Glomerular endothelial cell (primary cell): ENCODE data around the gene POU4F2. TPM values are rescaled to one million over a fixed set of nuclear protein-coding genes. Genes with fewer than 3 reads are reported as not detected.

ENCODE experiments used
- DNase-seq: peaks from one replicate; pipeline ENCODE4 v3.0.0-alpha.2; 2011; ENCODE audit warnings: low read depth, low spot score; ENCODE audit errors: extremely low read depth
- total RNA-seq: library from RNA; depleted of rRNA; stranded (reverse); fragments of >200 nt; gene quantifications from 2 replicates; pipeline ENCODE4 v1.2.3, GENCODE V29; 2015

Gene POU4F2, protein sequence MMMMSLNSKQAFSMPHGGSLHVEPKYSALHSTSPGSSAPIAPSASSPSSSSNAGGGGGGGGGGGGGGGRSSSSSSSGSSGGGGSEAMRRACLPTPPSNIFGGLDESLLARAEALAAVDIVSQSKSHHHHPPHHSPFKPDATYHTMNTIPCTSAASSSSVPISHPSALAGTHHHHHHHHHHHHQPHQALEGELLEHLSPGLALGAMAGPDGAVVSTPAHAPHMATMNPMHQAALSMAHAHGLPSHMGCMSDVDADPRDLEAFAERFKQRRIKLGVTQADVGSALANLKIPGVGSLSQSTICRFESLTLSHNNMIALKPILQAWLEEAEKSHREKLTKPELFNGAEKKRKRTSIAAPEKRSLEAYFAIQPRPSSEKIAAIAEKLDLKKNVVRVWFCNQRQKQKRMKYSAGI
- not detected in 2 replicates for total RNA-seq

DNA sequence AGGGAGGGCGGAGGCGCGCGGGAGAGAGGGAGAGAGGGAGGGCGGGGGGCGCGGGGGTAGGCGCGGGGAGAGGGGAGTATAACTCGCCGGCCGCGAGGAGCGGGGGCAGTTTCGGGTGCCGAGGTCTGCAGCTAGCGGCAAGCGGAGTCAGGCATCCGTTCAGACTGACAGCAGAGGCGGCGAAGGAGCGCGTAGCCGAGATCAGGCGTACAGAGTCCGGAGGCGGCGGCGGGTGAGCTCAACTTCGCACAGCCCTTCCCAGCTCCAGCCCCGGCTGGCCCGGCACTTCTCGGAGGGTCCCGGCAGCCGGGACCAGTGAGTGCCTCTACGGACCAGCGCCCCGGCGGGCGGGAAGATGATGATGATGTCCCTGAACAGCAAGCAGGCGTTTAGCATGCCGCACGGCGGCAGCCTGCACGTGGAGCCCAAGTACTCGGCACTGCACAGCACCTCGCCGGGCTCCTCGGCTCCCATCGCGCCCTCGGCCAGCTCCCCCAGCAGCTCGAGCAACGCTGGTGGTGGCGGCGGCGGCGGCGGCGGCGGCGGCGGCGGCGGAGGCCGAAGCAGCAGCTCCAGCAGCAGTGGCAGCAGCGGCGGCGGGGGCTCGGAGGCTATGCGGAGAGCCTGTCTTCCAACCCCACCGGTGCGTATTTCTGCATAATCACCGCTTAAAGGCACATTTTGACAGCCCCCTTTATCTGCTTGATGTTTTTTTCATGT lies at the start of gene POU4F2:
POU4F2 (plus strand) TSS at position 108 of the 720 bp plus-strand sequence; CDS start at position 356, 248 bp downstream.
- DNase-seq: no peak

DNA sequence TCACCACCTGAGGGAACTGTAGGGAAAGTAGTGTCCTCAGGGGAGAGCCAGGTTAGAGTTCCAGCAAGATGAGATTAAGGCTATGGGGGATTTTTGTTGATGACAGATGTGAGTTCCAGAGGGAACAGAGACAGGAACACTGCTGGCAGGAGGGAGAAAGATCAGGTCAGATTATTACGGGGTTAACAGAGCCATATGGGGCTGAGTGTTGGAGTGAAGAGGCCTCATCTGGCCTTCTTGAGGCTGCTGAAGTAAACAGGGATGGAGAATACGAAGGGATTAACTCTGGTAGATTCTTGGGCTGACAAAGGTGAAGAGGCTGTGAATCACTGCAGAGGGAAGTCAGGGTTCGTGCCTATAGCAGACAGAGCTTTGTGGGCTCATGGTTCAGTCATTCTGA lies 47.9 kb upstream of the POU4F2 start:
- DNase-seq: no peak

GRCh38 chr4:146592019-146592418 lies 46.7 kb upstream of the POU4F2 start:
- no peak for DNase-seq

DNA sequence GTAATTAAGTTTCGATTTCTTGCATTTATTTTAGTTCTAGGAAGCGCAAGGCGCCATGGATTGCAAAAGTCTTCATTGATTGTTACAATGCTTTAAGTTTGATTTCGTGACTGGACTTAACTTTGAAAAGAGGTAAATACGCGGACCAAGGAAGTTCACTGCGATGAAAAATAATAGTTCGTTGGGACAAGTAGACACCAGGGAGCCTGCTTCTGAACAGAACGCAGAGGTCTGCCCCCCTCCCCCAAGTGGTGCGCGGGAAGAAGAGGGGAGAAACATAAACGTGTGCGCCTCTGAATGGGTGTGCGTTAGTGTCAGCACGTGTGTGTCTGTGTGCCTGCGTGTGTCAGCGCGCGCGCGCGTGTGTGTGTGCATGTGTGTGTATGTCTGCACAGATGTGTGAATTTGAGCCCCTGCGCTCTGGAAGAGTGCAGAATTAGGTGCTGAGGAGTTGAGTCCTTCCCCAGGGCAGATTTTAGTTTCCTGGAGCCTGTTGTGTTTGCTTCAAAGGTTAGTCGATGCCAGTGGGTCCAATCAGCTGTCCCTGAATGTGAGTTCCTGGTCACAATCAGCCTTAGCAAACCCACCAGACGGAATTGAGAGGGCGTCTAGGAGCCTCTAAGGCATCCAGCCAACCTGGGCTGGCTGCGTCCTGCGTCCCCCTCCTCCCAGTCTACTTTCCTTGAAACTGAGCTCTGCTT lies 5.8 kb upstream of the POU4F2 start:
- no peak for DNase-seq

DNA sequence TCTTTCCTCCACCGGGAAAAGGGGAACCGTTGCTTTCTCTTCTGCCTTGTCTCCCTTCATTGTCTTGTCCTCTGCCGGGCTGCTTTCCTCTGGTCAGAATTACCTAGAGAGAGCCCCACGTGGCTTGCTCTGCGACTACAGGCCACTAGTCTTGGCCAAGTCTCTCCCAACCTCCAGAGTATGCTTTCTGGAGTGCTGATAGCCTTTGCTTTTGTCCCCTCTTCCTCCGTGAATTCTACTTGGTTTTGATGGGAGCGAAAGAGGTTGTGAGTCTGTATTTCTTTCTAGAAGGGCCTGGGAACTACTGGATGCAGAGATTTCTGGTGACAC lies 5.3 kb upstream of the POU4F2 start:
- DNase-seq: no peak

DNA sequence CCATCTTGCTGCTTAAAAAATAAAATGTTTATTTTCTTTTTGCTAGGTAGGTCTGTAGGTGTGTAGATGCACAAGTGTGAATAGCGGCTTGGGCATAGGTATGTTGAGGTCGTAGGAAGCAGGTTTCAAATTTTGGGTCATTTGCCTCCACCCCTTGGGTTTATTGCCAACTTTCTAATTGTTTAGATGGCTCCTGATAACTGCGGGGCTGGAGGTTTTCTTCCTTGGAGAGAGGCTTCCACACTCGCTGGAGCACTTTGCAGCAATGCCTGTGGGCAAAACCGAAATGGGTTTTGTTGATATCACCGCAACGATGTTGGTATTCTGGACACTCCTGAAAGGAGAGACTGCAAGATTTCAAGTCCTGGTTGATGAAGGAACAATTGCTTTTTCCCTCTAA lies 3.9 kb upstream of the POU4F2 start:
- no peak for DNase-seq

GRCh38 chr4:146637621-146638332 lies 916 bp upstream of the POU4F2 start:
- no peak for DNase-seq

DNA sequence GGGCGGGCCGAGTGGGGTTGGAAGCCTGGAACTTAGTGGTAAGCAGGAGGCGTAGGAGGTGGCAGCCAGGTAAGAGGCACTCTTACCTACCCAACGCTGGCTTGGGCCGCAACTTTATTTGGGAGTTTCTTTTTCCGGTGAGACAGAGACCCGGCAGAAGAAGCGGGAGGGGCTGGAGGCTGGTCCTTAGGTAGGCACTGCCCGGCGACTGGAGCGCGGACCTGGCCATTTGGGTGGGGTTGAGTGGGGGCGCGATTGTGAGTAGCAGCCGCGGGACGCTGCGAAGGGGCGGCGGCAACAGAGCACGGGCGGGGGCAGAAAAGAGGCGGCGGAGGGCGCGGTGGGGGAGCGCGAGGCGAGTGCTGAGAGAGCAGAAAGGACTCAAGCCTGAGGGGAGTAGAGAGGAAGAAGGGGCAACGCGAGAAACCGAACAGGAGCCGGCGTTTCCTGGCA lies 334 bp upstream of the POU4F2 start:
- no peak for DNase-seq

DNA sequence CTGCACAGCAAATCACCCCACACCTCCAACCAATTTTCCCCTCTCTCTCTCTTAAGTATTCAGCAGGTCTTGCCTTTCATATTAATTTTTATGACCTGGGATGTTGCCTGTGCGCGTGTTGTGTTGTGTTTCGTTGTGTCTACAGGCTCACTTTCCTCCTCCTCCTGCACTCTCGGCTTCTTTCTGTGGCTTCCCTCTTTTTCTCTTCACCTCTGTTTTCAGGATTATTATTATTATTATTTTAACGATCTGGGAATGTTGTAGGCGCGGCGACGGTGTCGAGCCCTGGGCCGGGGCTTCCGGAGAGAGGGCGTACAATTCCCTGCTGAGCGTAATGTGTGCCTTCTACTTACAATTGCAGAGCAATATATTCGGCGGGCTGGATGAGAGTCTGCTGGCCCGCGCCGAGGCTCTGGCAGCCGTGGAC lies 826 bp downstream of the POU4F2 start:
- DNase-seq: no peak

DNA sequence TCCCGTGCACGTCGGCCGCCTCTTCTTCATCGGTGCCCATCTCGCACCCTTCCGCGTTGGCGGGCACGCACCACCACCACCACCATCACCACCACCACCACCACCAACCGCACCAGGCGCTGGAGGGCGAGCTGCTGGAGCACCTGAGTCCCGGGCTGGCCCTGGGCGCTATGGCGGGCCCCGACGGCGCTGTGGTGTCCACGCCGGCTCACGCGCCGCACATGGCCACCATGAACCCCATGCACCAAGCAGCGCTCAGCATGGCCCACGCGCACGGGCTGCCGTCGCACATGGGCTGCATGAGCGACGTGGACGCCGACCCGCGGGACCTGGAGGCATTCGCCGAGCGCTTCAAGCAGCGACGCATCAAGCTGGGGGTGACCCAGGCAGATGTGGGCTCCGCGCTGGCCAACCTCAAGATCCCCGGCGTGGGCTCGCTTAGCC lies 1.4 kb downstream of the POU4F2 start:
- no peak for DNase-seq

GRCh38 chr4:146640465-146641061 lies 1.9 kb downstream of the POU4F2 start:
- no peak for DNase-seq

GRCh38 chr4:146641762-146642161 lies 3.1 kb downstream of the POU4F2 start:
- DNase-seq: no peak

DNA sequence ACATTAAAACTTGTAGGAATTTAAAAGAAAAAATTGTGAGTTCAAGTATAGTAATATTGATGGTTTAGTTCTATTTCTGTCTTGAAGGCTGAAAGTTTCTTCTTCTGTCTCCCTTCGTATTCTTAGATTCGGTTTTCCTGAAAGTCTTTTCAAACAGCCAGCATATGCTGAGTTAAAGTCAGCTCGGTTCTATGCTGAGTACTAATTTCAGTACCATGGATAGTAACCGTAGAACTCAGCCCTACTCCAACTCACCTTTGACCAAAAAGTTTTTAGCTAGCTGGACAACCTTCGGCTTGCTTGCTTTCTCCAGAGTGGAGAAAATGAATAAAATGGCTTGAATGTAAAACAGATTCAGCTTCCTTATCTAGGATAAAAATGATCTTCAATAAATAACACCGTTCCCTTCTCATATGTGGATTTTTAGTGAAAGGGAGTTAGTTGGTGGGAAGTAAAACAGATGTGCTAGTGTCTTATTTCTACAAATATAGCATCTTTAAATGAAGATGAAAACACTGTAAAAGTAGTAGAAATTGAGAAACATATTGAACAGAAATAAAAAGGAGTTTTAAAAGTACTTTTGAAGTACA lies 5.2 kb downstream of the POU4F2 start:
- DNase-seq: no peak

DNA sequence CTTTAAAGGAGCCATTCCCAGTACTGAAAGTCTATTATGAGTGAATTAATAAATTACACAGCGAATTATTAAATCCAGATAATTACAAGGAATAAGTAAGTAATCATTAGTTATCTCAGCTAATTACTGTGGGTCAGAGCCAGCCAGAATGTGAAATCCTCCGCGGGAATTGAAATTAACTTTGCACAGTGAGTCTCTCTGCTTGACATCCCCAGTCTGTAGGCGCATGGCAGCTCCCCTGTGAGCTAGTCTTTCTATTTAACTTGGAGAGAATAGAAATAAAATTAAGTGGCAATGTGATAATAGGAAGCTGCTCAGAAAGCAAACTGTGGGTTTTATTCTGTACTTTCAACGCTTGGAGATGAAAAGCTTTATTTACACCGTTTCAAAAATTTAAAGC lies 7.2 kb downstream of the POU4F2 start:
- DNase-seq: no peak

DNA sequence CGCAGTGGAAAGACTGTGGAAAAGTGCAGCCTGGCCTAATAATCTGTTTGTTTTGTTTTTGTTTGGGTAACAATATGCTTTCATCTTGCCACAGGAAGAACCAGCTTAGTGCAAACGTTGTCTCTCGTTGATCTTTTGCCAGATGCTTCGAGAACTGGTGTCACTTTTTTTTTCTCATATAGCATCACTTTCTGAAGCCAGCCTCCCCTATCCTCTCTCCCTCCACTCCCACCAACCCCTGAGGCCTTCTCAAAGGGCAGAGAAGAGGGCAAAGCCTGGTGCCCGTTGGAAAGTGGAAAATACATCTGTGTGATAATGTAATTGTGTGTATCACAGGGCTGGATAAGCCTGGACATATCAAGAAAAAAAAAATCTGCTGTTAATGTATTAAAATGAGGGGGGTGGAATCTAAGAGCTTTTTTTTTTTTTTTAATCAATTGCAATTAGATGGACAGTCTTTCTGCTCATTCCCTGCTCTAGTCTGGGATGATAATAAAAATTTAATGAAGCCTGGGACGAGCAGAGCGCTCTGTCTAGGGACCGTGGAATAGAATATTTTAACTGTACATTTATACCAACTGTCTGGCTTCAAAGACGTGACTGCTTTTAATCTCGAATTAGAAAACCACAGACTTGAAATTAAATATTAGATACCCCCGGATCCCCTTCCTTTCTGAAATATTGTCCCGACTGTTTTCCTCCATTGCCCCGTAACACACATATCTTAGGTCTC lies 8.1 kb downstream of the POU4F2 start:
- DNase-seq: no peak

DNA sequence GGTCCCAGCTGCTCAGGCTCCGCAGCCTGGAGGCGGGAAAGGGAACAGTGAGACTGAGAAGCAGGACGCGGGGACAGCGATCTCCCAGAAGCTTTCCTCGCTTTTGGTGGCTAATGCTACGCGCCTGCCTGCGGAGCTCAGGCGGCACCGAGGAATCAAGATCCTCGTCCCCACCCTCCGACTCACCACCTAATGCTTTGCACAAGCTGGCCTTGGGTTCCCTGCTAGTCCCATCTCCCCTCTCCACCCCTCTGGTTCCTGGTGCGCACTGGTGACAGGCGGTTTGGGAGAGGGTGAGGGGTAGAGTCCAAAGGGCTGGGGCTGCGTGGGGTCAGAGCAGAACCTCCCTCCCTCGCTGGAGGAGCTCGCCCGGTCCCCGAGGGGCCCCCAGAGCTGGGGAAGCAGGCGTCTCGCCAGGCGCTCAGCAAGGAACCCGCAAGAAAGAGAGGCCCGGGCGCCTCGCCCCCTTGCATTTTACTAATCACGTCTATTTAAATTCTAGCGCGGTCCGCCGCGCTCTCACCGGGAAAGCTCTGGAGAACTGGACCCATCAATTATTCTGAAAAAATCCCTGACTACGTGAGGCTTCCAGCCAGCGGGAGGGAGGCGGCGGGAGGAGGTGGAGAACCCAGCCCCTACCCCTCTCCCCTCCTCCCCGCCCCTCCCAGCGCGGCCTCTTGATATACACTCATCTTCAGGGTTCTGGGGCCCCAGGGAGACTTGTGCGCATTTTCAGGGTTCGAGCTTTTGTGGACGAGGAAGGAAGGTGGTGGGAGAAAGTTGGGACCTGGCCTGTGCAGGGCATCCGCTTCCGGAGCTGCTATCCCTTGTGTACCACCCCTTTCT lies 9.1 kb downstream of the POU4F2 start:
- no peak for DNase-seq

DNA sequence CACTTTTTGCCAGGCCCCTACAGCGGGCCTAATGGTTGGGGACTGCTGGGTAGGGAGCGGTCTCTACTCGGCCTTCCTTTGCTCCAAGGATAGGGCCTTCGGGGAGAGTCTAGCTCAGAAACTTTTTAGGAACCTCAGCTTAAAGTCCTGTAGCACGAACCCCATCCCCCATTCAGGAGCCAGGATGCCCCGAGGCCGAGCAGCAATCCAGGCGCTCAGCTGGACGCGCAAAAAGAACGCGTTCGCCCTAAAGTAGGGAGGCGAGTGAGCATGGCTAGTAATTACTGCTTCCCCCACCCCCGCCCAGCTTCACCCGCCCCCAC lies 9.7 kb downstream of the POU4F2 start:
- DNase-seq: no peak

DNA sequence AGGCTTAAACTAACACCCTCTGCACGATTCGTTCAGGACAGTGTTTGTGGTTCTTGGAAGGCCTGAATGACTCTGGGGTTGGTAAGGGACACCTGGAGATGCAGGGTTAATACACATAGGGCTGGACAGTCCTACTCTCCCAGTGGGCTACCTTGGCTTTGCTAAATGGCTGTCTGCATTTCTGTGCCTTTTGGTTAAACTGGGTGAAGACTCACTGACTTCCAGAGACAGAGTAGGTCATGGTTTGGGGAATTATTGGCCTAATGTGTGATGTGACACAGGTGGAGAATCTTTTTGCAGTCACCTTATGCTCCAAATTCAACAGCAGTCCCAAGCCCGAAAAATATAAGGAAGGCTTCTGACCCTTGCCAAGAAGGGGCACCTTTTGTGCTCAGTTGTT lies 10.5 kb downstream of the POU4F2 start:
- DNase-seq: no peak

- DNase-seq: no peak
Measured at GRCh38 chr4:146650034-146650433, 11.3 kb downstream of the POU4F2 start.
